KMS-11 (cell line): ENCODE measurements around the gene RAB40C.

ENCODE experiments used
- H2AFZ ChIP-seq: fragments of 200-600 bp; sonication (generic); 2 replicates; pipeline ENCODE4 v1.6.1; 2016; ENCODE audit warnings: antibody characterized with exemption, mixed run types, low read depth
- H3K27ac ChIP-seq: fragments of 200-600 bp; sonication (generic); 2 replicates; pipeline ENCODE4 v1.6.1; 2016; ENCODE audit warnings: mild to moderate bottlenecking, mixed run types
- H3K27me3 ChIP-seq: fragments of 200-600 bp; sonication (generic); 2 replicates; pipeline ENCODE4 v1.6.1; 2017; ENCODE audit warnings: mild to moderate bottlenecking, low read depth, mixed run types, moderate library complexity; ENCODE audit not compliant: insufficient read depth
- H3K36me3 ChIP-seq: fragments of 200-600 bp; sonication (generic); 2 replicates; pipeline ENCODE4 v1.6.1; 2017; ENCODE audit warnings: mild to moderate bottlenecking, mixed run types; ENCODE audit not compliant: insufficient read depth
- H3K4me1 ChIP-seq: fragments of 200-600 bp; sonication (generic); 2 replicates; pipeline ENCODE4 v1.6.1; 2016; ENCODE audit warnings: mild to moderate bottlenecking, low read depth, mixed run types; ENCODE audit not compliant: poor library complexity, severe bottlenecking
- H3K4me2 ChIP-seq: fragments of 200-600 bp; sonication (generic); 2 replicates; pipeline ENCODE4 v1.7.0; 2016; ENCODE audit warnings: mild to moderate bottlenecking, mixed run types
- H3K4me3 ChIP-seq: fragments of 200-600 bp; sonication (generic); IDR thresholded peaks from 2 replicates; pipeline ENCODE4 v1.6.1; 2017; ENCODE audit warnings: low read depth, low read length, mixed read lengths; ENCODE audit not compliant: insufficient read depth
- H3K79me2 ChIP-seq: fragments of 200-600 bp; sonication (generic); 2 replicates; pipeline ENCODE4 v1.6.1; 2016; ENCODE audit warnings: low read depth, mixed run types; ENCODE audit not compliant: insufficient read depth
- H3K9ac ChIP-seq: fragments of 200-600 bp; sonication (generic); 2 replicates; pipeline ENCODE4 v1.6.1; 2016; ENCODE audit warnings: mild to moderate bottlenecking, mixed run types
- H4K20me1 ChIP-seq: fragments of 200-600 bp; sonication (generic); 2 replicates; pipeline ENCODE4 v1.6.1; 2016; ENCODE audit warnings: mild to moderate bottlenecking, mixed run types; ENCODE audit not compliant: insufficient read depth
- CTCF ChIP-seq: fragments of 200-600 bp; sonication (generic); conservative IDR thresholded peaks from 2 replicates; pipeline ENCODE4 v1.6.1; 2017; ENCODE audit warnings: low read depth, mild to moderate bottlenecking, antibody characterized with exemption, low read length, moderate library complexity, mixed read lengths

RAB40C gene

GRCh38 chr16:668519-669171, 78.8 kb downstream of the RAB40C start:
- TF ChIP-seq CTCF: no peak
- Histone ChIP-seq H3K4me3 (no peak overlapping the region), H3K4me2 (peak overlapping the region; percentile 71), H3K27me3 (no peaks in the 10 kb centered on the region), H3K27ac (no peak overlapping the region), H3K79me2 (peaks cover 19% of the 10 kb centered on the region), H2AFZ (peak overlapping the region; percentile 34; the same call in 1 of the 2 replicates), H3K36me3 (peaks cover 3% of the 10 kb centered on the region; the same call in 1 of the 2 replicates), H3K9ac (peak overlapping the region; percentile 81), H4K20me1 (no peaks in the 10 kb centered on the region), H3K4me1 (peaks cover 13% of the 10 kb centered on the region)

GRCh38 chr16:669666-670065, 79.8 kb downstream of the RAB40C start:
- Histone ChIP-seq H2AFZ (no peak overlapping the region), H3K36me3 (peaks cover 3% of the 10 kb centered on the region; the same call in 1 of the 2 replicates), H3K4me2 (no peak overlapping the region; the same call in 1 of the 2 replicates), H3K4me1 (peaks cover 13% of the 10 kb centered on the region), H4K20me1 (no peaks in the 10 kb centered on the region), H3K4me3 (no peak overlapping the region), H3K9ac (no peak overlapping the region), H3K79me2 (peaks cover 19% of the 10 kb centered on the region), H3K27me3 (no peaks in the 10 kb centered on the region), H3K27ac (no peak overlapping the region)
- TF ChIP-seq CTCF: no peak

- H3K27me3 ChIP-seq: no peaks in the 10 kb centered on the region
- no peak overlapping the region for H3K4me2 ChIP-seq
- no peak overlapping the region for H2AFZ ChIP-seq
- peaks cover 13% of the 10 kb centered on the region for H3K4me1 ChIP-seq
- no peak overlapping the region for H3K9ac ChIP-seq
- H4K20me1 ChIP-seq: no peaks in the 10 kb centered on the region
- H3K4me3 ChIP-seq: no peak overlapping the region
- no peak for TF ChIP-seq CTCF
- H3K79me2 ChIP-seq: peaks cover 19% of the 10 kb centered on the region
- no peak overlapping the region for H3K27ac ChIP-seq
- peaks cover 3% of the 10 kb centered on the region; the same call in 1 of the 2 replicates for H3K36me3 ChIP-seq
Measured at GRCh38 chr16:670485-671352, 80.9 kb downstream of the RAB40C start.

GRCh38 chr16:671353-672131, 81.7 kb downstream of the RAB40C start:
- no peaks in the 10 kb centered on the region for H3K27me3 ChIP-seq
- peaks cover 19% of the 10 kb centered on the region for H3K79me2 ChIP-seq
- no peak overlapping the region for H3K4me2 ChIP-seq
- peaks cover 13% of the 10 kb centered on the region for H3K4me1 ChIP-seq
- TF ChIP-seq CTCF: no peak
- no peak overlapping the region for H3K27ac ChIP-seq
- H2AFZ ChIP-seq: no peak overlapping the region
- H3K4me3 ChIP-seq: no peak overlapping the region
- peaks cover 3% of the 10 kb centered on the region; the same call in 1 of the 2 replicates for H3K36me3 ChIP-seq
- no peak overlapping the region for H3K9ac ChIP-seq
- no peaks in the 10 kb centered on the region for H4K20me1 ChIP-seq
